Measurements from ENCODE around the gene TPO. TPM values are rescaled to one million over a fixed set of nuclear protein-coding genes. Genes with fewer than 3 reads are reported as not detected.

The TPO gene
- total RNA-seq, 1 experiment from 2014 or later: not detected

GRCh38 chr2:1400943-1401735 lies 12.1 kb upstream of the TPO start:
- Mint-ChIP-seq H3K4me3 (ENCODE audit: unreplicated experiment) (no peak overlapping the region), H3K4me1 (ENCODE audit: insufficient read depth, unreplicated experiment) (peaks cover 12% of the 10 kb centered on the region), H3K36me3 (ENCODE audit: insufficient read depth, unreplicated experiment) (no peaks in the 10 kb centered on the region), H3K9me3 (ENCODE audit: unreplicated experiment) (peaks cover 10% of the 10 kb centered on the region), H3K27ac (ENCODE audit: low read depth, unreplicated experiment) (no peak overlapping the region), H3K27me3 (ENCODE audit: insufficient read depth, unreplicated experiment) (peaks cover 9% of the 10 kb centered on the region)
- DNase-seq (ENCODE audit: unreplicated experiment): no peak
- no peak for TF ChIP-seq CTCF (IDR thresholded peaks at IDR 0.05; ENCODE audit: unreplicated experiment)
- no TSS peak for BruUV-seq (replicated peaks)
- POLR2A ChIA-PET: no interaction called here
- CTCF ChIA-PET: interaction anchor here (0.7 to 1.1 kb wide), 3 partner anchors 20 to 373 kb away, joined by 3 to 5 read pairs (median 3); no protein-coding TSS in a partner anchor
- intact Hi-C loops (cut with micrococcal nuclease): no loop called here

DNA sequence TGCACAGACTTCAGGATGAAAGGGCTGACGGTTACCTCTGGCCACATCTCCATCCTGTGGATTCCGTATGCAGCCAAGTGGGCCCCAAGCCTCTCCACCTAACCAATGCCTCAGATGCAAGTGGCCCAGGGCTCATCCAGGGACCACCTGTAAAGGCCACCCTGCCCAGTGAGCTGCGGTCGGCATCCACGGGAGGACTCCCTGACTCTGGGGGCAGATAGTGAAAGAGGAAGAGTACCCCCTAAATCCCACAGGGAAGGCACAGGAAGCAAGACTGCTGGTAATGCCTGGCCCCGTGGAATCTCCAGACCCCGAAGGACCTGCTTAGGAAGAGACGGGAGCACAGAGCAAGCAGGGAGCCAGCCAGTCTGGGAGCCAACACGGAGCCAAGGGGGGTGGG lies 11.2 kb upstream of the TPO start:
- POLR2A ChIA-PET: no interaction called here
- intact Hi-C loops (cut with micrococcal nuclease): no loop called here
- Mint-ChIP-seq H3K4me1 (ENCODE audit: insufficient read depth, unreplicated experiment) (peaks cover 18% of the 10 kb centered on the region), H3K4me3 (ENCODE audit: unreplicated experiment) (no peak overlapping the region), H3K27ac (ENCODE audit: low read depth, unreplicated experiment) (no peak overlapping the region), H3K9me3 (ENCODE audit: unreplicated experiment) (peaks cover 10% of the 10 kb centered on the region), H3K27me3 (ENCODE audit: insufficient read depth, unreplicated experiment) (peaks cover 9% of the 10 kb centered on the region), H3K36me3 (ENCODE audit: insufficient read depth, unreplicated experiment) (no peaks in the 10 kb centered on the region)
- no peak for TF ChIP-seq CTCF (IDR thresholded peaks at IDR 0.05; ENCODE audit: unreplicated experiment)
- DNase-seq (ENCODE audit: unreplicated experiment): no peak
- BruUV-seq (replicated peaks): no TSS peak
- CTCF ChIA-PET: no interaction called here

DNA sequence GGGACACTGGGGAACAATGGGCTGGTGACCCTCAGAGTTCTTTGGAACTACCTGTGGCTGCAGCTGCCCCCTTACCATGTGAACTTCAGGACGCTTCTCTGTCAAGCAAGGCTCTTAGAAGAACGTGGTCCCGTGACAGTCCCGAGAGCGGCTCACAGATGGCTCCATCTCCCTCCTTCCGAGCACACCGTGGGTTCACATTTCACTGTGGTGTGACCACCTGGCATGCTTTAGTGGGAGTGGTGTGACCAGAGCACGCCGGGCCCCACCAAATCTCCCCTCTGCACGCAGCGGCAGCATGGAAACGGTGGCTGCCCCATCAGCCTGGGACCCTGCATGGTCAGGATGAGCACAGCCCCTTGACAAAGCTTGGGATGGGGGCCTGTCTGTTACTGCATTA lies 9.7 kb upstream of the TPO start:
- BruUV-seq (replicated peaks): no TSS peak
- no peak overlapping the region for H3K27ac Mint-ChIP-seq (ENCODE audit: low read depth, unreplicated experiment)
- H3K36me3 Mint-ChIP-seq (ENCODE audit: insufficient read depth, unreplicated experiment): no peaks in the 10 kb centered on the region
- POLR2A ChIA-PET: no interaction called here
- DNase-seq (ENCODE audit: unreplicated experiment): no peak
- intact Hi-C loops (cut with micrococcal nuclease): no loop called here
- H3K4me3 Mint-ChIP-seq (ENCODE audit: unreplicated experiment): no peak overlapping the region
- CTCF ChIA-PET: no interaction called here
- no peak for TF ChIP-seq CTCF (IDR thresholded peaks at IDR 0.05; ENCODE audit: unreplicated experiment)
- no peaks in the 10 kb centered on the region for H3K27me3 Mint-ChIP-seq (ENCODE audit: insufficient read depth, unreplicated experiment)
- peaks cover 10% of the 10 kb centered on the region for H3K9me3 Mint-ChIP-seq (ENCODE audit: unreplicated experiment)
- H3K4me1 Mint-ChIP-seq (ENCODE audit: insufficient read depth, unreplicated experiment): peaks cover 18% of the 10 kb centered on the region

DNA sequence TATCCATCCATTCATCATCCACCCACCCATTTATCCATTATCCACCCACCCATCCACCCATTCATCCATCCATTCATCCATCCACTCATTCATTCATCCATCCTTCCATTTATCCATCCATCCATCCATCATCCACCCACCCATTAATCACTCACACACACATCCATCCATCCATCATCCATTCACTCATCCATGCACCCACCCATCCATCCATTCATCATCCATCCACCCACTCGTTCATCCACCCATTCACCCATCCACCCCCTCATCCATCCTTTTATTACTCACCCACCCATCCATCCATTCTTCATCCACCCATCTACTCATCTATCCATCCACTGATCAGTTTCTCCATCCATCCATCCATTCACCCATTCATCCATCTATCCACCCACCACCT lies 8.1 kb upstream of the TPO start:
- no TSS peak for BruUV-seq (replicated peaks)

More for the DNA sequence above, 8.1 kb upstream of the TPO start:
- POLR2A ChIA-PET: no interaction called here
- peak overlapping the region; percentile 28 for H3K27ac Mint-ChIP-seq (ENCODE audit: low read depth, unreplicated experiment)
- CTCF ChIA-PET: no interaction called here
- H3K4me1 Mint-ChIP-seq (ENCODE audit: insufficient read depth, unreplicated experiment): peaks cover 18% of the 10 kb centered on the region
- peaks cover 10% of the 10 kb centered on the region for H3K9me3 Mint-ChIP-seq (ENCODE audit: unreplicated experiment)
- intact Hi-C loops (cut with micrococcal nuclease): no loop called here
- no peak overlapping the region for H3K4me3 Mint-ChIP-seq (ENCODE audit: unreplicated experiment)
- H3K36me3 Mint-ChIP-seq (ENCODE audit: insufficient read depth, unreplicated experiment): no peaks in the 10 kb centered on the region
- DNase-seq (ENCODE audit: unreplicated experiment): no peak
- no peaks in the 10 kb centered on the region for H3K27me3 Mint-ChIP-seq (ENCODE audit: insufficient read depth, unreplicated experiment)
- no peak for TF ChIP-seq CTCF (IDR thresholded peaks at IDR 0.05; ENCODE audit: unreplicated experiment)

All from MCF 10A (cell line).